HepG2 (cell line): ENCODE results near the gene ADAMTSL3. TPM values are rescaled to one million over a fixed set of nuclear protein-coding genes. Genes with fewer than 3 reads are reported as not detected.
"Not testable (repeated sequence)": the region's sequence is repeated elsewhere in the genome, so short reads cannot be mapped to it uniquely, and the experiment has no call there.

ENCODE experiments used
- ATAC-seq: fragments of 200-7000 bp; cut with Tn5 transposase; 3 replicates; pipeline ENCODE4 v1.9.1; 2020; ENCODE audit warnings: mild to moderate bottlenecking, moderate library complexity
- BruUV-seq: library from RNA; stranded (reverse); fragments of 400-500 nt; replicated peaks from 2 replicates; lab custom pipeline; 2021; lab: Mats Ljungman, UMichigan
- CTCF ChIA-PET: fragments of 300-600 bp; formaldehyde crosslinking; extraction: SDS; loops from one replicate; lab custom pipeline; 2021; ENCODE audit warnings: low total read pairs, inconsistent platforms, low intra/inter-chr PET ratio; lab: Yijun Ruan, JAX
- POLR2A ChIA-PET: fragments of 350-600 bp; sonication (Branson Sonifier 250); formaldehyde crosslinking; loops from one replicate; lab custom pipeline; 2020; ENCODE audit warnings: antibody characterized with exemption, inconsistent platforms; lab: Yijun Ruan, JAX
- DNase-seq: peaks from one replicate; pipeline ENCODE4 v3.0.0-alpha.2; 2015; ENCODE audit warnings: low spot score
- FAIRE-seq: peaks from 3 replicates; lab custom pipeline; 2011; peaks lifted over from hg19 to GRCh38; lab: Jason Lieb, UNC
- H2AFZ ChIP-seq: one replicate; pipeline ENCODE4 v1.6.1; 2011; ENCODE audit warnings: low read length, inconsistent platforms
- H3K27ac ChIP-seq: fragments of 300-600 bp; 3 replicates; pipeline ENCODE4 v1.8.0; 2011; ENCODE audit warnings: mixed run types, mild to moderate bottlenecking, mixed read lengths, low read length, inconsistent platforms; ENCODE audit not compliant: insufficient read depth; ENCODE audit errors: extremely low read length
- H3K27me3 ChIP-seq, 2 experiments: fragments of 200-600 bp in 1 of 2; 2 replicates in 1 of 2; 3 replicates in 1 of 2; pipeline versions ENCODE4 v1.6.0 to v1.8.0; 2011; ENCODE audit warnings: low read length in 2 of 2, mild to moderate bottlenecking in 2 of 2, moderate library complexity in 2 of 2, inconsistent platforms in 1 of 2; ENCODE audit not compliant: insufficient read depth in 2 of 2, control insufficient read depth in 1 of 2
- H3K36me3 ChIP-seq, 2 experiments: fragments of 200-600 bp in 1 of 2; replicated peaks in 1 of 2; 2 replicates in 1 of 2; 3 replicates in 1 of 2; pipeline versions ENCODE4 v1.5.1 to v1.8.0; 2011; ENCODE audit warnings: low read length in 2 of 2, inconsistent platforms in 1 of 2; ENCODE audit not compliant: insufficient read depth in 2 of 2, control insufficient read depth in 1 of 2
- H3K4me1 ChIP-seq: 2 replicates; pipeline ENCODE4 v1.5.1; 2012; ENCODE audit warnings: low read length, inconsistent platforms; ENCODE audit not compliant: insufficient read depth
- H3K4me2 ChIP-seq: 2 replicates; pipeline ENCODE4 v1.6.0; 2011; ENCODE audit warnings: low read depth, low read length, inconsistent platforms
- H3K4me3 ChIP-seq, 3 experiments: fragments of 200-600 bp in 1 of 3; sonication (generic), shearing (Covaris generic) in 1 of 3; replicated peaks in 1 of 3; 2 replicates each; pipeline ENCODE4 v1.5.1; 2011 to 2016; ENCODE audit warnings: low read length in 3 of 3, inconsistent platforms in 2 of 3, low read depth in 2 of 3, mild to moderate bottlenecking in 2 of 3, control low read depth in 1 of 3, mixed read lengths in 1 of 3; ENCODE audit not compliant: insufficient read depth in 1 of 3
- H3K79me2 ChIP-seq: one replicate; pipeline ENCODE4 v1.6.1; 2011; ENCODE audit warnings: low read length, inconsistent platforms; ENCODE audit not compliant: insufficient read depth
- H3K9ac ChIP-seq: 2 replicates; pipeline ENCODE4 v1.6.0; 2011; ENCODE audit warnings: mild to moderate bottlenecking, low read depth, low read length, inconsistent platforms; ENCODE audit not compliant: insufficient read depth
- H3K9me3 ChIP-seq: 2 replicates; pipeline ENCODE4 v1.5.1; 2012; ENCODE audit warnings: mild to moderate bottlenecking, low read length
- H4K20me1 ChIP-seq: 2 replicates; pipeline ENCODE4 v1.6.0; 2011; ENCODE audit warnings: inconsistent platforms, mild to moderate bottlenecking, low read length, moderate library complexity; ENCODE audit not compliant: insufficient read depth
- ASH2L ChIP-seq: fragments of 300-600, 200-600 bp; sonication (generic); IDR thresholded peaks from 2 replicates; pipeline ENCODE4 v1.7.0; 2017; ENCODE audit warnings: low read depth, mild to moderate bottlenecking, moderate library complexity, mixed read lengths, low read length; ENCODE audit not compliant: insufficient read length
- CBFB ChIP-seq: sonication (generic); formaldehyde crosslinking; IDR thresholded peaks from 2 replicates; pipeline ENCODE4 v1.4.0; 2020; ENCODE audit warnings: missing genetic modification reagents
- JUND ChIP-seq: sonication (generic); formaldehyde crosslinking; IDR thresholded peaks from 2 replicates; pipeline ENCODE4 v1.8.0; 2022; ENCODE audit warnings: mild to moderate bottlenecking, missing genetic modification reagents
- MTF1 ChIP-seq: sonication (generic); formaldehyde crosslinking; IDR thresholded peaks from 2 replicates; pipeline ENCODE4 v1.5.0; 2020; ENCODE audit warnings: missing genetic modification reagents
- REXO4 ChIP-seq: sonication (generic); formaldehyde crosslinking; IDR thresholded peaks from 2 replicates; pipeline ENCODE4 v1.8.0; 2022; ENCODE audit warnings: missing genetic modification reagents, mild to moderate bottlenecking, borderline replicate concordance
- TAF1 ChIP-seq: sonication (generic); formaldehyde crosslinking; IDR thresholded peaks from 2 replicates; pipeline ENCODE4 v1.4.0; 2020; ENCODE audit warnings: missing genetic modification reagents
- ZMYM4 ChIP-seq: sonication (generic); formaldehyde crosslinking; IDR thresholded peaks from 2 replicates; pipeline ENCODE4 v1.8.1; 2023; ENCODE audit warnings: mild to moderate bottlenecking, missing genetic modification reagents
- ZNF296 ChIP-seq: sonication (generic); formaldehyde crosslinking; conservative IDR thresholded peaks from 2 replicates; pipeline ENCODE4 v1.5.0; 2020; ENCODE audit warnings: mild to moderate bottlenecking, missing genetic modification reagents
- ZNF576 ChIP-seq: sonication (generic); formaldehyde crosslinking; IDR thresholded peaks from 2 replicates; pipeline ENCODE4 v1.4.0; 2020; ENCODE audit warnings: mild to moderate bottlenecking, missing genetic modification reagents
- ZSCAN22 ChIP-seq: sonication (generic); formaldehyde crosslinking; IDR thresholded peaks from 2 replicates; pipeline ENCODE4 v1.4.0; 2020; ENCODE audit warnings: mild to moderate bottlenecking, missing genetic modification reagents
- WGBS: methylation state at CpG from one replicate; pipeline ENCODE4 v1.1.6; 2017; ENCODE audit warnings: low lambda C conversion rate; 5-methylcytosine and 5-hydroxymethylcytosine counted together
- in situ Hi-C: cut with HindIII; loops from 2 replicates; pipeline ENCODE4 v1.10.0; 2017; ENCODE audit warnings: low pct_unique_long_range_greater_than_20kb; ENCODE audit not compliant: extremely low pct_ligation_motif_present
- intact Hi-C: fragments of 100-400 bp; cut with micrococcal nuclease; formaldehyde crosslinking; loops from one replicate; pipeline ENCODE4 v1.10.0; 2022; ENCODE audit not compliant: unreplicated experiment
- polyA plus RNA-seq, 8 experiments: library from polyadenylated mRNA; depleted of rRNA in 3 of 8; stranded (reverse) in 7 of 8; unstranded in 1 of 8; fragments of >200 nt; fragmentation: Illumina TruSeq in 4 of 8; extraction: Trizol in 4 of 8; gene quantifications; 2 replicates each; pipeline versions ENCODE4 v1.2.1 to v1.2.3, GENCODE V29; 2011 to 2016; ENCODE audit warnings: low read depth in 4 of 8, missing spikeins in 1 of 8, mixed read lengths in 1 of 8; ENCODE audit not compliant: insufficient read depth in 1 of 8
- total RNA-seq, 5 experiments: library from RNA; depleted of rRNA; stranded (reverse); fragments of >200 nt; fragmentation: Illumina TruSeq; extraction: Trizol; gene quantifications; 2 replicates each; pipeline ENCODE4 v1.2.3, GENCODE V29; 2016; ENCODE audit warnings: low read depth in 1 of 5

The ADAMTSL3 gene
- total and polyA plus RNA-seq, 2 of the 13 experiments (the other 11 are each of a cell fraction or from before 2014, with no cell fraction given), result 0.04 to 0.09 TPM

GRCh38 chr15:83753872-83754493, 100.1 kb downstream of the ADAMTSL3 start:
- TF ChIP-seq TAF1 (CRISPR knock-in tag) (no peak), ZNF576 (no peak), MTF1 (CRISPR knock-in tag) (no peak), ZSCAN22 (no peak), ZNF296 (CRISPR knock-in tag) (no peak), ZMYM4 (CRISPR knock-in tag) (no peak), JUND (CRISPR knock-in tag) (no peak), CBFB (CRISPR knock-in tag) (no peak), REXO4 (CRISPR knock-in tag) (no peak), ASH2L (no peak)
- no peak overlapping the region for H3K9ac ChIP-seq
- H3K4me2 ChIP-seq, result no peak overlapping the region
- H2AFZ ChIP-seq, result no peak overlapping the region
- H4K20me1 ChIP-seq, result no peaks in the 10 kb centered on the region
- no peaks in the 10 kb centered on the region for H3K4me1 ChIP-seq
- peaks cover 10% of the 10 kb centered on the region; the same call in 1 of the 2 replicates for H3K9me3 ChIP-seq
- no peaks in the 10 kb centered on the region for H3K79me2 ChIP-seq
- no peaks in the 10 kb centered on the region for H3K36me3 ChIP-seq
- CTCF ChIA-PET, result no interaction called here
- no TSS peak for BruUV-seq
- no peak for ATAC-seq
- 26% methylated on average over 6 of the region's 6 CpGs for WGBS
- no peak overlapping the region for H3K27ac ChIP-seq
- no peak overlapping the region for H3K4me3 ChIP-seq
- no peaks in the 10 kb centered on the region for H3K27me3 ChIP-seq
- intact Hi-C loops (no loop called here), in situ Hi-C loops (no loop called here)
- POLR2A ChIA-PET, result no interaction called here
- no peak for FAIRE-seq
- DNase-seq, result no peak

DNA sequence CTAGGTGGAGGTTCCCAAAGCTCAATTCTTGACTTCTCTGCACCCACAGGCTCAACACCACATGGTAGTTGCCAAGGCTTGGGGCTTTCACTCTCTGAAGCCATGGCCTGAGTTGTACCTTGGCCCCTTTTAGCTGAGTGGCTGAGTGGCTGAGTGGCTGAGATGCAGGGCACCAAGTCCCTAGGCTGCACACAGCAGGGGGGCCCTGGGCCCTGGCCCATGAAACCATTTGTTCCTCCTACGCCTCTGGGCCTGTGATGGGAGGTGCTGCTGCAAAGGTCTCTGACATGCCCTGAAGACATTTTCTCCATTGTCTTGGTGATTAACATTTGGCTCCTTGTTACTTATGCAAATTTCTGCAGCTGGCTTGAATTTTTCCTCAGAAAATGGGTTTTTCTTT, 103.4 kb downstream of the ADAMTSL3 start:
- H3K4me3 ChIP-seq, DNase-seq, H2AFZ ChIP-seq, H3K27ac ChIP-seq, ATAC-seq, FAIRE-seq, H3K27me3 ChIP-seq, H3K79me2 ChIP-seq, CTCF ChIA-PET, H3K4me1 ChIP-seq, BruUV-seq, intact Hi-C loops, H3K36me3 ChIP-seq, in situ Hi-C loops, H3K9me3 ChIP-seq, POLR2A ChIA-PET, H3K9ac ChIP-seq, H3K4me2 ChIP-seq, H4K20me1 ChIP-seq: not testable (repeated sequence)
- 17% methylated on average over 1 of the region's 1 CpG for WGBS
